IPS DF 6.9 (cell line): ENCODE measurements around the gene TNFSF15.

ENCODE experiments used
- DNase-seq: peaks from one replicate; pipeline ENCODE4 v3.0.0-alpha.2; 2013; ENCODE audit warnings: low read depth, low spot score
- H3K27ac ChIP-seq: one replicate; pipeline ENCODE4 v1.5.1; 2013; ENCODE audit warnings: low read length, control low read depth
- H3K27me3 ChIP-seq: 2 replicates; pipeline ENCODE4 v1.6.1; 2013; ENCODE audit warnings: mild to moderate bottlenecking, low read length; ENCODE audit not compliant: control insufficient read depth, insufficient read depth
- H3K36me3 ChIP-seq: 2 replicates; pipeline ENCODE4 v1.6.1; 2013; ENCODE audit warnings: low read length; ENCODE audit not compliant: control insufficient read depth, insufficient read depth
- H3K4me1 ChIP-seq: 2 replicates; pipeline ENCODE4 v1.6.1; 2013; ENCODE audit warnings: low read length; ENCODE audit not compliant: control insufficient read depth, insufficient read depth
- H3K4me3 ChIP-seq: 2 replicates; pipeline ENCODE4 v1.5.1; 2013; ENCODE audit warnings: mild to moderate bottlenecking, low read length
- H3K9me3 ChIP-seq: 2 replicates; pipeline ENCODE4 v1.6.1; 2013; ENCODE audit warnings: low read length, inconsistent platforms; ENCODE audit not compliant: control insufficient read depth, insufficient read depth
- WGBS: extraction: QIAGEN DNeasy Blood & Tissue Kit; methylation state at CpG from one replicate; pipeline ENCODE4 v1.1.7; 2013; ENCODE audit warnings: mixed read lengths, missing lambda C conversion rate; ENCODE audit not compliant: insufficient read length, insufficient coverage; 5-methylcytosine and 5-hydroxymethylcytosine counted together

TNFSF15 gene

DNA sequence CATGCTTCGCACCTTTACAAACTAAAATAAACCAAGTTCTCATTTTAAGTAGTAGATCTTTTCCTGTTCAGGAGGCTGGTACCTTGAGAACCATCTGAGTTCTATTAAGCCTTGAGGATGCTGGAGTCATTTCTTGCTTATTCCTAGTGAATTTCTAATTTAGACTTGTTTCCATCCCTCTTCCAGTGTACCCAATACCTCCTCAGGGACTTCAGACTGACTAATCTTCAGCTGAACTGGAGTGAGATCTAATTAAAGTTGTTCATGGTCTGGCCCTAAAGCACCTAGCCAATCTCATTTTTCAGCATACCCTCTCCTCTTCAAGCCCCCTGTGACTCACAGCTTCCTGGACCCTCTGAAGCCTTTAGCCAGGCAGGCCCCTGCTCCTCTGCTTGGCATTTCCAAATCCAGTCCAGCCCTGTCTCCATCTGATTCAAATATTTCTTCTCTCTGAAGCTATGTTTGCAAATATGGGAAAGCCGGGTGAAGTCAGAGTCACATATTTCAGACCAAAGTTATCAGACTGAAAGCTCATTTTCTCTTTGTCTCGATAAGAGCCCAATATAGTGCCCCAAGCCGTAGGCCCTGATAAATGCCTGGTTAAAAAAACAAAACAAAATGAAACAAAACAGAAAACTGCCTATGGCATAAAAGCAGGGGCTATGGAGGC, 19.4 kb upstream of the TNFSF15 start:
- Histone ChIP-seq H3K36me3 (no peaks in the 10 kb centered on the region), H3K27me3 (no peaks in the 10 kb centered on the region), H3K4me3 (no peak overlapping the region), H3K27ac (no peak overlapping the region), H3K4me1 (no peaks in the 10 kb centered on the region), H3K9me3 (no peaks in the 10 kb centered on the region)
- DNase-seq, result no peak
- no CpG with 5 or more reads among the region's 4 CpGs for WGBS

DNA sequence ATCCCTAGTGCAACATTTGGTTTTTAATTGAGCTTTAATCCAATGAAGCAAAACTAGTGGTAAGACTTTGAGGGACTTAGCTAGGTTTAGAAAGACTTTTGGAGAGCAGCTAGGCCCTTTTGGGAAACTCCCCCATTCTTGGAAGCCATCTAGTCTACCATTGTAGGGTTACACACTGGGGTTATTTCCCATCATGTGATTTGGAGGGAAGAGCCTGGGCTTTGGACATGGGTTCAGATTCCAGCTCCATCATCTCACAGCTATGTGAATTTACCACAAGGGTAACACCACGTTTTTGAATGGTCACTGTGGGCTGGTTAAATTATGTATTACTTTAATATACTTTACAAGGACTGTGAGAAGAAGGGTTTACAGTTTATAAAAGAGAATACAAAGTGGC, 18.3 kb upstream of the TNFSF15 start:
- Histone ChIP-seq H3K9me3 (no peaks in the 10 kb centered on the region), H3K27ac (no peak overlapping the region), H3K36me3 (no peaks in the 10 kb centered on the region), H3K4me1 (no peaks in the 10 kb centered on the region), H3K27me3 (no peaks in the 10 kb centered on the region), H3K4me3 (no peak overlapping the region)
- no CpG with 5 or more reads among the region's 1 CpG for WGBS
- no peak for DNase-seq

GRCh38 chr9:114823441-114823840, 17.6 kb upstream of the TNFSF15 start:
- DNase-seq, result no peak
- WGBS, result no CpG with 5 or more reads among the region's 1 CpG
- Histone ChIP-seq H3K4me3 (no peak overlapping the region), H3K4me1 (no peaks in the 10 kb centered on the region), H3K27ac (no peak overlapping the region), H3K9me3 (no peaks in the 10 kb centered on the region), H3K36me3 (no peaks in the 10 kb centered on the region), H3K27me3 (no peaks in the 10 kb centered on the region)

- H3K4me3 ChIP-seq, result no peak overlapping the region
- WGBS, result no CpG with 5 or more reads among the region's 2 CpGs
- no peaks in the 10 kb centered on the region for H3K27me3 ChIP-seq
- H3K27ac ChIP-seq, result no peak overlapping the region
- no peak for DNase-seq
- no peaks in the 10 kb centered on the region for H3K9me3 ChIP-seq
- H3K36me3 ChIP-seq, result no peaks in the 10 kb centered on the region
- no peaks in the 10 kb centered on the region for H3K4me1 ChIP-seq
These were observed 16.9 kb upstream of the TNFSF15 start for GRCh38 chr9:114822708-114823107.

DNA sequence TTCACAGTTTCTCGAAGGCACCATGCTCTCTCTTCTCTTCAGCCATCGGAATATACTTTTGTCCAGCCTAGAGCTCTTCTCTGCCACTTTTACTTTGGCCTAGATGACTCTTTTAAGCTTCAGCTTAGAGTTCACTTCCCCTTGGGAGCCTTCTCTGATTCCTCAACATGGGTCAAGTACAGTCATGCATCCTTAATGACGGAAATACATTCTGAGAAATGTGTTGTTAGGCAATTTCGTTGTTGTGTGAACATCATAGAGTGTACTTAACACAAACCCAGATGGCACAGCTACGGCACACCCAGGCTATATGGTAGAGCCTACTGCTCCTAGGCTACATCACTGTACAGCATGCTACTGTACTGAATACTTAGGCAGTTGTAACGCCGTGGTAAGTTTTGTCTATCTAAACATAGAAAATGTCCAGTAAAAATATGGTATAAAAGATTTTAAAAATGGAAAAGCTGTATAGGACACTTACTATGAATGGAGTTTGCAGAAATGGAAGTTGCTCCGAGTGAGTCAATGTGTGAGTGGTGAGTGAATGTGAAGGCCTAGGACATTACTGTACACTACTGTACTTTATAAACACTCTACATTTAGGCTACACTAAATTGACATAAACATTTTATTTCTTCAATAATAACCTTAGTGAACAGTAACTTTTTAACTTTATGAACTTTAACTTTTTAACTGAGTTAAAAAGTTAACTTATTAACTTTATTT, 15.1 kb upstream of the TNFSF15 start:
- WGBS, result no CpG with 5 or more reads among the region's 8 CpGs
- H3K27ac ChIP-seq, result no peak overlapping the region
- H3K9me3 ChIP-seq, result no peaks in the 10 kb centered on the region
- H3K4me3 ChIP-seq, result no peak overlapping the region
- no peaks in the 10 kb centered on the region for H3K27me3 ChIP-seq
- no peak for DNase-seq
- H3K36me3 ChIP-seq, result no peaks in the 10 kb centered on the region
- H3K4me1 ChIP-seq, result no peaks in the 10 kb centered on the region

- no peaks in the 10 kb centered on the region for H3K9me3 ChIP-seq
- H3K4me3 ChIP-seq, result no peak overlapping the region
- DNase-seq, result no peak
- no peaks in the 10 kb centered on the region for H3K36me3 ChIP-seq
- H3K27me3 ChIP-seq, result no peaks in the 10 kb centered on the region
- no CpG with 5 or more reads among the region's 1 CpG for WGBS
- H3K27ac ChIP-seq, result no peak overlapping the region
- no peaks in the 10 kb centered on the region for H3K4me1 ChIP-seq
These were observed 12.3 kb upstream of the TNFSF15 start for GRCh38 chr9:114818178-114818577.

GRCh38 chr9:114813717-114814418, 8.0 kb upstream of the TNFSF15 start:
- WGBS, result no CpG with 5 or more reads among the region's 5 CpGs
- H3K9me3 ChIP-seq, result no peaks in the 10 kb centered on the region
- no peak overlapping the region for H3K4me3 ChIP-seq
- H3K27ac ChIP-seq, result no peak overlapping the region
- DNase-seq, result no peak
- no peaks in the 10 kb centered on the region for H3K36me3 ChIP-seq
- H3K4me1 ChIP-seq, result no peaks in the 10 kb centered on the region
- no peaks in the 10 kb centered on the region for H3K27me3 ChIP-seq

DNA sequence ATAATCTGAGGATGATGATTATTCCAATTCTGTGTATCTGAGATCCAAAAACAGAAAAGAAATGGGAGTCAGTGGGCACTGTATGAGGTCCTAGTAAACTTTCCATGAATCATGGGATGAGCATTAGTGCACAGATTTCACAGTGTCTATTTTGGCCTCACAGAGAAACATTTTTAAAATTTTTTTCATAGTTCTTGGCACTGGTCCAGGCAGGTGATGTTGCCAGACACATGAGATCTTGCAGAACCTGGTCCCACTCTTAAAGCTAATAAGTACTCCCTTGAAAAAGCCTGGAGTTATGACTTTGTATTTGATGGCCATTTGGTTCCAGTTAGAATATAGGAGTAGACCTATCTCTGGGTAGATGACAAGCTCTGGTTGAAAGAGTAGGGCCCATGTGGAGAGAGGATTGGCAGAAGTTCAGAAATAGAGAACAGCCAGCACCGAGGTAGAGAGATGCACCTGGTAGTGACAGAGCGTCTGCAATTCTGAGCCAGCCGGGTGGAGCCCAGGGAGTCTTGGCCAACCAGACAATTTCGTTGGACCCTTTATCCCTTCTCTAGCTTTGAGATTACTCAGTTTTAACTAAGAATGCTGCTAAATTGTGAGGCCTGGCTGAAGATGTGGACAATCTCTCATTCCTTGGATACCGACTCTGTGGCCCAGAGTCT, 6.3 kb upstream of the TNFSF15 start:
- Histone ChIP-seq H3K36me3 (no peaks in the 10 kb centered on the region), H3K4me3 (no peak overlapping the region), H3K4me1 (no peaks in the 10 kb centered on the region), H3K9me3 (no peaks in the 10 kb centered on the region), H3K27me3 (no peaks in the 10 kb centered on the region), H3K27ac (no peak overlapping the region)
- no peak for DNase-seq
- WGBS, result no CpG with 5 or more reads among the region's 5 CpGs

- WGBS, result no CpG with 5 or more reads among the region's 4 CpGs
- H3K36me3 ChIP-seq, result no peaks in the 10 kb centered on the region
- no peaks in the 10 kb centered on the region for H3K9me3 ChIP-seq
- H3K27ac ChIP-seq, result no peak overlapping the region
- H3K27me3 ChIP-seq, result no peaks in the 10 kb centered on the region
- DNase-seq, result no peak
- peaks cover 2% of the 10 kb centered on the region; the same call in 1 of the 2 replicates for H3K4me1 ChIP-seq
- H3K4me3 ChIP-seq, result no peak overlapping the region
These were observed 5.5 kb upstream of the TNFSF15 start for GRCh38 chr9:114811301-114811700.

GRCh38 chr9:114810614-114811013, 4.8 kb upstream of the TNFSF15 start:
- H3K4me1 ChIP-seq, result peaks cover 6% of the 10 kb centered on the region; the same call in 1 of the 2 replicates
- no peaks in the 10 kb centered on the region for H3K9me3 ChIP-seq
- WGBS, result no CpG with 5 or more reads among the region's 3 CpGs
- H3K4me3 ChIP-seq, result no peak overlapping the region
- H3K27me3 ChIP-seq, result no peaks in the 10 kb centered on the region
- DNase-seq, result no peak
- H3K36me3 ChIP-seq, result no peaks in the 10 kb centered on the region
- no peak overlapping the region for H3K27ac ChIP-seq
